ENCODE measurements around the gene ADCY2. TPM values are rescaled to one million over a fixed set of nuclear protein-coding genes. Genes with fewer than 3 reads are reported as not detected.

The ADCY2 gene
- total RNA-seq, 1 donor from 2014 or later = 4.6 TPM

DNA sequence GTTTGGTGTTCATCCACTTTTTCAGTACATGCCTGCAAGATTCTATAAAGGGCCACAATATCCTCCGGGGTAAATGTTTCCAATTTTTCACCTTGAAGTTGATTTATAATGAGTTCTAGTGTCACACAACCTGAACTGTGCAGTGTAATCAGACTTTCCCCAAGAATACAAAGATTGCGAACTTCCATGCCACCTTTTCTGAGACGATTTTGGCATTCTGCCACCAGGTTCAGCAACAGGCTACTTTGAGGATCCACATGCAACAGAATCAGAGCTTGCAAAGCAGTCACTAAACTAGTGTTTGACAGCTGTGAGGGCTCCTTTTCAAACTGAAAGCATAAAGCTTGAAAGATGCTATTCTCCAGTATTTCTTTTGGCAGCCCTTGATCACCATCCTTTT lies 471.3 kb downstream of the ADCY2 start:
- no peak for DNase-seq (ENCODE audit: low spot score)

DNA sequence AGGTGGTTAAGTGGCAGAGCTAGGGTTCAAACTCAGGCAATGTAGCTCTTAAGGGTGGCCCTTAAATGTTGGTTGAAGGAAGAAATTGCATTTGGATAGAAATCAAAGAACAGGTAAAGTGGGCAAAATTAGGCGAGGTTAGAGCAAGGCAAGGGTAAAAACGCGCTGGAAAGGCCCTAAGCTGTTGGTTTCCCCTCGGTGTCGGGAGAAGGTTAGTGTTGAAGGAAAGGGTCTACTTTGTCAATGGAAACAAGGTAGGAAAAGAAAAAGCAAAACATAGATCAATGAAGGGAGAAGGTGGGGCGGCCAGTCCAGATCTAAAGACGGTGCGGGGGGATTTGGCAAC lies 472.5 kb downstream of the ADCY2 start:
- DNase-seq (ENCODE audit: low spot score) = no peak

DNA sequence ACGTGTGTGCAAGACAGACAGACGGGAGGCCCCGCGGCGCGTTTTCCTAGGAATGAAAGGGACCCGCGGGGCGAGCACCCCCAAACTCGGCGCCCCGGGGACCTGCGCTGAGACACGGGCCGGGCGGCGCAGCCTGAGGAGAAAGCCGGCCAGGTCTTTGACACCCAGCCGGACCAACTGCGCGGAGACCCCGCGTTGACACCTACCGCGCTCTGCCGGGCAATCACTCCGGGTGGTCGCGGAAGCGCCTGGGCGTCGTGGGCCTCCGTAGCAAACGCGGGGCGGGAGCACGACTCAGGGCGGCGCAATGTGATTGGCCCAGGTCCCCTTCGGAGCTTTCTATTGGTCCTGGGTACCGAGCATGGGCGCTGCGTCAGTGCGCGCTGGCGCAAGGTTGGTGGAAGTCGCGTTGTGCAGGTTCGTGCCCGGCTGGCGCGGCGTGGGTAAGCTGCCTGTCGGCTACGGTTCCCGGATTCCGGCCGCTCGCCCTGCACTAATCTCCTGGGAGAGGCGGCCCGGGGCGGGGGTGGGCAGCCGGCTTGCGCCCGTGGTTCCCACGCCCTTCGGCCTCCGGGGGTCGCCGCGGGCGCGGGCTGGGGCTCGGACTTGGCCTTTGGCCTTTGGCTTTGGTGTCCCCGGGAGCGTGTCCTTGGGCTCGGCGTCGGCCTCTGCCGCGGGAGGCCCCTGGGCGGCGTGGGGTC lies 473.0 kb downstream of the ADCY2 start, which contains the start of the genes FASTKD3 and MTRR:
Gene FASTKD3, minus strand, starts transcription at position 259 of the 701 bp plus-strand sequence. CDS start 948 bp downstream, outside the sequence.
Gene MTRR, plus strand, starts transcription at position 376 of the 701 bp plus-strand sequence. CDS start 1,647 bp downstream, outside the sequence.
- peak; percentile 96 for DNase-seq (ENCODE audit: low spot score)

DNA sequence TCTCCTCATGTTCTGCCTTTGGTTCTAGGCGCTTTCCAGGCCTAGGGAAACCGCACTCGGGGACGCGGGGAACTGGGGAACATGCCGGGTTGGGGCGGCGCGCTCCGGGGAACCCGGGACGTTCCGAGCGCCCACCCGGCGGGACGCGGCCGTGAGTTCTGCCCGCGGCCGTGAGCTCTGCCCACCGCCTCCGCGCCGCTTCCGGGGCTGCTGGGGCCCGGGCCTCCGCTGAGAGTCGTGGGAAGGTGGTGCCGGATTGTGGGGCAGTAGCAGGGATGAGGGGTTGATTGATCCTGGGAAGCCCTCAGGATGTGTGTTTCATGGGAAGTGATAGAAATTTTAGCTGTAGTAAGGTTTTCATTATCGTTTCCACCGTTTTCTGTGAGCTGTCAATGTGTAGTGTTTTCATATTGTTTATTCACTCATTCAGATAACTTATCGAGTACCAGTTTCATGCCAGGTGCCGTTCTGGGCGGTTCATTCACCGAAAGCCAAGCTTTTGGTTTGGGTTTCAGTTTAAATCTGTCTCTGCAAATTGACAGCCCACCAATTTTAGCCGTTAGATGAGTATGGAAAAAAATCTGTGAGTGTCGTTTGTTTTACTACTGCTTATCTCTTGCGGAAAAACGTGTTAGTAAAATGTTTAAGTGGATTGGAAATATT lies 473.7 kb downstream of the ADCY2 start:
- DNase-seq (ENCODE audit: low spot score) = no peak

DNA sequence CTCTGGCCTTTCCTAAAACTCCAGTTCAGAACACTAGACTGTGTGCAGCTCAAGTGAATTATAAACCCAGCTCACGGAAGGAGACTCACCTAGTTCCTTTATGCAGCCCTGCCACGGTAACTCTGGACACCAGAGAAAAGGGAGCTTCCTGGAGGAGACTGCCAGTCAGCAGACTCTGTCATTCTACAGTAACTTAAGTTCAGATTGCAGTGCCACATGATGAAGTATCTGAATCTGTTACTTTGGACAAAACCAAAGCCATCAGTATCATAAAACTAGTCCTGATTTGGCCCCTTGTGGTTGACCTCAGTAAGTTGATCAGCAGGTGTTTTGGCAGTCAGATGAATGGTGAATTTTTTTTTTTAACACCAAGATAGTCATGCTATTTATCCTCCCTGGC lies 475.7 kb downstream of the ADCY2 start:
- no peak for DNase-seq (ENCODE audit: low spot score)

DNA sequence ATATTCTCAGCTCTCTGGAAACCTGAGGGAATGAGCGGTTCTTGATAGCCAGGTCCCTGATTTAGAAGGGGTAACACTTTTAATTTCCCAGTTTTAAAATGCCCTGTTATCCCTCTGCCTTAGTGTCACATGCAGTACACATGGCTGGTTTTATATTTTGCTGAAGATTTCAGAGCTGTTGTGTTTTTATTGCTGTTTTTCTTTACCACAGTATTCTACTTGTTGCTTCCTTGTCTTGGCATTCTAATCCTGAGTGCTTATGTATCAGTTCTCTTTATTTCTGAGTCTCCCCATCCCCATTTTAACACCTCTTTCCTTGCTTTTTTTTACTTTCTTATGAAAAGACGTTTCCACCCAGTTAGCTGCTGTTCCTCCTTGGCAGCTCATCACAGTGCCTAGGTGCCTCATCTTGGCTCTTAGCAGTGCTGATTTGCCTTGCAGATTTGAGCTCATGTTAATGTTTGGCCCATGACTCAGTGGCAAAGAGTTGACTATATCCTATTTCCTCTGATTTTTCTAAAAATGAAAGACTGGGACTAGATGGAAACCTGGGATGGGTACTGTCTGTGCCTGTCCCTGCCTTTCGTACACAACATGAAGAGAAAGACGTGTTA lies 476.7 kb downstream of the ADCY2 start:
- no peak for DNase-seq (ENCODE audit: low spot score)

DNA sequence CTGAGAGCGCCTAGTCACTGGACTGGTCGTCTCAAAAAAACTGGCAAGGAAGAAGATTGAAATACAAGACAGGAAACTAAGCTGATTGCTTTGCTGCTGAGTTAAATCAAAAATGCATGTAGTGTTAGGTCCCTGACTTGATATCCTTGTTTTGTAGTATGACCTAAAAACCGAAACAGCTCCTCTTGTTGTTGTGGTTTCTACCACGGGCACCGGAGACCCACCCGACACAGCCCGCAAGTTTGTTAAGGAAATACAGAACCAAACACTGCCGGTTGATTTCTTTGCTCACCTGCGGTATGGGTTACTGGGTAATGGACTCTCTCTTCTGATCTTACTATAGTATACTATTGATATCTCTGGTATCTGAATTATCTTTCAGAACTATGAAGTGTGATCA lies 477.3 kb downstream of the ADCY2 start:
- no peak for DNase-seq (ENCODE audit: low spot score)

DNA sequence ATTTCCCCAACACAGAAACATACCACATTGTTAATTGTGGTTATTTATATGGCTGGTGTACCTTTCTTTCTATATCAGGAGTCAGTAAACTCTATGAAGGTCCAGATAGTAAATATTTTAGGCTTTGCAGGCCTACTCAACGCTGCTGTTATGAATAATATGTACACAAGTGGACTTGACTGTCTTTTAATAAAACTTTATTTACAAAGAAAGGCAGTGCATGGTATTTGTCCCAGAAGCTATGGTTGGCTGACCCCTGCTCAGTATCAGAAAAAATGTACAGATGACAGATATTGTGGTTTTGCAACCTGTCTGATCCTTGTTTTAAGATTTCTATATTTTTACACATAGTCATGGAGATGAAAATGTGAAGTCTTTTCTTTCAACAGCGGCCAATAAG lies 478.7 kb downstream of the ADCY2 start:
- DNase-seq (ENCODE audit: low spot score) = no peak

DNA sequence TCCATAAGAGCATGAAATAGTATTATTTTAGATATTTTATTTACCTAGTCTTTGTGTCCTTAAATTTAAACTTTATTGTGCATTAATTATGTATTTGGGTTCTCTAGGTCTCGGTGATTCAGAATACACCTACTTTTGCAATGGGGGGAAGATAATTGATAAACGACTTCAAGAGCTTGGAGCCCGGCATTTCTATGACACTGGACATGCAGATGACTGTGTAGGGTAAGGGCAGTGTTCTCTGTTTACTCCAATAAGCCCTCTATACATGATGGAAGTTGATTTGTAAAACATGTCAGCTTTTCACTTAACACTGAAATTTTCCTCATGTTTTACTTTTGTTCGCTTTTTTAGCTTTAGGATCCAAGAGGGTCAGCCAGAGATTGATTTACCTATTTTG lies 479.2 kb downstream of the ADCY2 start:
- DNase-seq (ENCODE audit: low spot score) = no peak

DNA sequence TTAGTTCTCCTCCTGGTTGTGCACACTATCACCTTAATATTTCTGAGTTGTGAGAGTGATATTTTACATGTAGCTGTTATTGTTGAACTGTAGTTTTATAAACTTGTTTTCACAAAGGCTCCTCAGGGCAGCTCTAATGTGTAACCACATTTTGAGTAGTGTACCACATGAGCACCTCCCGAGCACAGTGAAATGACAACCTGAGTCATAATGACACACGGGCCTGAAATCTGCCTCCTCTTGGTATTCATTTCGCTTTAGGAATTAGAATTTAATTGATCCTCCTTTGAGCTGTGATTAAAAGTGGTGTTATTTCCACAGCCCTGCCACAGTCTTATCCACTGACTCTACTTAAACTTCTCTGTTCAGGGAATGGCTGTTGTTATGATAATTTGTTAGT lies 480.9 kb downstream of the ADCY2 start:
- DNase-seq (ENCODE audit: low spot score) = no peak

DNA sequence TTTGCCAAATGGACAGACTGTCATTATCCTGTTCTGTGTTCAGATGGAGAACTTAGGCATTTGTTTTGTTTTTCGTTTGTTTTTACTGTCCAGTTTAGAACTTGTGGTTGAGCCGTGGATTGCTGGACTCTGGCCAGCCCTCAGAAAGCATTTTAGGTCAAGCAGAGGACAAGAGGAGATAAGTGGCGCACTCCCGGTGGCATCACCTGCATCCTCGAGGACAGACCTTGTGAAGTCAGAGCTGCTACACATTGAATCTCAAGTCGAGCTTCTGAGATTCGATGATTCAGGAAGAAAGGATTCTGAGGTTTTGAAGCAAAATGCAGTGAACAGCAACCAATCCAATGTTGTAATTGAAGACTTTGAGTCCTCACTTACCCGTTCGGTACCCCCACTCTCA lies 481.9 kb downstream of the ADCY2 start:
- no peak for DNase-seq (ENCODE audit: low spot score)

DNA sequence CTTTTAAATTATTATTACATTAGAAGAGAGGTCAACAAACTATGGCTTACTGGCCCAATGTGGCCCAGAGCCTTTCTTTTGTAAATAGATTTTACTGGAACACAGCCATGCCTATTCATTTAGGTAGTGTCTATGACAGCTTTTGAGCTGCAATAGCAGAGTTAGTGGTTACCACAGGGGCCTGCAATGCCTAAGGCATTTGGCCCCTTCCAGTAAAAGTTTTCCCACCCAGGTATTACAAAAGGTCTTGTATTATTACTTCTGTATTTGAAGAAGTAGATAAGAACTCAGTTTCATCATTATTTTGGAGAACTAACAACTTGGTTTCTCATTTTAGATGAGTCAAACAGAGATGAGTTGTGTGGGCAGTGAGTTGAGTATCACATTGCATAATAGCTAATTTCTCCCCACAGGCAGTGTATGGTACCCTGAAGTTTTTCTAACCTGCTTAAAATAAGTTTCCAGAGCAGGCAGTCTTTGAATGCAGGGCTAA lies 482.5 kb downstream of the ADCY2 start:
- no peak for DNase-seq (ENCODE audit: low spot score)

All from umbilical cord (tissue), 2 donors.